Caco-2 (cell line): ENCODE results near the gene SF3B5. TPM values are rescaled to one million over a fixed set of nuclear protein-coding genes. Genes with fewer than 3 reads are reported as not detected.

Experiments used
- Bru-seq: library from RNA; stranded (reverse); fragments of 400-500 nt; gene quantifications from one replicate; lab custom pipeline; 2021; lab: Mats Ljungman, UMichigan
- BruChase-seq, 2 experiments: library from RNA; stranded (reverse); fragments of 400-500 nt; gene quantifications; one replicate each; lab custom pipeline; 2021; lab: Mats Ljungman, UMichigan
- BruUV-seq: library from RNA; stranded (reverse); fragments of 400-500 nt; replicated peaks from 2 replicates; lab custom pipeline; 2021; lab: Mats Ljungman, UMichigan
- CTCF ChIA-PET: fragments of 300-600 bp; sonication (Branson Sonifier 250); formaldehyde crosslinking; loops from one replicate; lab custom pipeline; 2022; ENCODE audit warnings: antibody characterized with exemption; lab: Charles Lee
- POLR2A ChIA-PET: fragments of 300-600 bp; sonication (Branson Sonifier 250); formaldehyde crosslinking; loops from one replicate; lab custom pipeline; 2022; ENCODE audit warnings: antibody characterized with exemption; lab: Charles Lee
- DNase-seq, 2 experiments: peaks; one replicate each; pipeline versions ENCODE4 v3.0.0 to v3.0.0-alpha.2; 2020 to 2022
- H3K27me3 ChIP-seq: replicated peaks from 2 replicates; pipeline ENCODE4 v1.6.0; 2011; ENCODE audit warnings: low read length; ENCODE audit not compliant: control insufficient read depth, insufficient read depth
- H3K36me3 ChIP-seq: 2 replicates; pipeline ENCODE4 v1.5.1; 2011; ENCODE audit warnings: low read length; ENCODE audit not compliant: control insufficient read depth, insufficient read depth
- H3K4me1 ChIP-seq: fragments of 250-450 bp; sonication (Bioruptor Pico); 2 replicates; pipeline ENCODE4 v1.5.1; 2020; ENCODE audit warnings: mild to moderate bottlenecking
- H3K4me3 ChIP-seq: 2 replicates; pipeline ENCODE4 v1.5.1; 2011; ENCODE audit warnings: low read depth, mild to moderate bottlenecking, control low read depth, low read length
- H3K9me3 ChIP-seq: fragments of 250-450 bp; sonication (Bioruptor Pico); 2 replicates; pipeline ENCODE4 v1.5.1; 2020; ENCODE audit warnings: mild to moderate bottlenecking, moderate library complexity
- H3K27ac Mint-ChIP-seq: one replicate; pipeline ENCODE4 v1.8.0; 2022; ENCODE audit warnings: mixed read lengths; ENCODE audit not compliant: unreplicated experiment
- H3K27me3 Mint-ChIP-seq: one replicate; pipeline ENCODE4 v1.8.0; 2022; ENCODE audit warnings: mixed read lengths; ENCODE audit not compliant: insufficient read depth, unreplicated experiment
- H3K36me3 Mint-ChIP-seq: one replicate; pipeline ENCODE4 v1.8.0; 2022; ENCODE audit warnings: mild to moderate bottlenecking, mixed read lengths; ENCODE audit not compliant: insufficient read depth, unreplicated experiment
- H3K4me1 Mint-ChIP-seq: one replicate; pipeline ENCODE4 v1.8.0; 2022; ENCODE audit warnings: low read depth, mixed read lengths; ENCODE audit not compliant: unreplicated experiment
- H3K4me3 Mint-ChIP-seq: one replicate; pipeline ENCODE4 v1.8.0; 2022; ENCODE audit warnings: mild to moderate bottlenecking, moderate library complexity, mixed read lengths; ENCODE audit not compliant: unreplicated experiment
- H3K9me3 Mint-ChIP-seq: one replicate; pipeline ENCODE4 v1.8.0; 2022; ENCODE audit warnings: mixed read lengths; ENCODE audit not compliant: unreplicated experiment
- CTCF ChIP-seq, 2 experiments: fragments of 200-600 bp in 1 of 2; IDR thresholded peaks; 1 replicate in 1 of 2; 2 replicates in 1 of 2; pipeline versions ENCODE4 v1.5.1 to v1.8.0; 2011 to 2022; ENCODE audit warnings: antibody characterized with exemption in 1 of 2, control low read depth in 1 of 2, inconsistent platforms in 1 of 2, low read depth in 1 of 2, low read length in 1 of 2, mild to moderate bottlenecking in 1 of 2, moderate library complexity in 1 of 2; ENCODE audit not compliant: insufficient read depth in 1 of 2, severe bottlenecking in 1 of 2, unreplicated experiment in 1 of 2
- intact Hi-C: fragments of 100-400 bp; cut with micrococcal nuclease; formaldehyde crosslinking; loops from one replicate; pipeline ENCODE4 v1.10.0; 2022; ENCODE audit not compliant: unreplicated experiment
- long read RNA-seq: library from polyadenylated mRNA; stranded (forward); transcript quantifications from one replicate; pipeline ENCODE4 v2.0.0, GENCODE V29; 2022
- total RNA-seq: library from RNA; stranded (reverse); gene quantifications from 2 replicates; pipeline ENCODE4 v1.2.3, GENCODE V29; 2022

SF3B5 gene
- total RNA-seq, result 84.6 and 95.4 TPM in 2 replicates
- percentile 84 among the genes with signal in this experiment for Bru-seq, nascent RNA
- percentile 96 among the genes with signal in this experiment for BruChase-seq, experiment 1, labeled RNA remaining after a 2-hour chase
- BruChase-seq, experiment 2, labeled RNA remaining after a 6-hour chase, result percentile 99 among the genes with signal in this experiment
- long read RNA-seq, transcript SF3B5-201 (1 exons, 693 nt), result major isoform, 63 of 63 reads
- long read RNA-seq, partial matches to known transcripts, result 0 of 63 reads
- long read RNA-seq, other reads (novel, unspliced or antisense), result 0 of 63 reads

DNA sequence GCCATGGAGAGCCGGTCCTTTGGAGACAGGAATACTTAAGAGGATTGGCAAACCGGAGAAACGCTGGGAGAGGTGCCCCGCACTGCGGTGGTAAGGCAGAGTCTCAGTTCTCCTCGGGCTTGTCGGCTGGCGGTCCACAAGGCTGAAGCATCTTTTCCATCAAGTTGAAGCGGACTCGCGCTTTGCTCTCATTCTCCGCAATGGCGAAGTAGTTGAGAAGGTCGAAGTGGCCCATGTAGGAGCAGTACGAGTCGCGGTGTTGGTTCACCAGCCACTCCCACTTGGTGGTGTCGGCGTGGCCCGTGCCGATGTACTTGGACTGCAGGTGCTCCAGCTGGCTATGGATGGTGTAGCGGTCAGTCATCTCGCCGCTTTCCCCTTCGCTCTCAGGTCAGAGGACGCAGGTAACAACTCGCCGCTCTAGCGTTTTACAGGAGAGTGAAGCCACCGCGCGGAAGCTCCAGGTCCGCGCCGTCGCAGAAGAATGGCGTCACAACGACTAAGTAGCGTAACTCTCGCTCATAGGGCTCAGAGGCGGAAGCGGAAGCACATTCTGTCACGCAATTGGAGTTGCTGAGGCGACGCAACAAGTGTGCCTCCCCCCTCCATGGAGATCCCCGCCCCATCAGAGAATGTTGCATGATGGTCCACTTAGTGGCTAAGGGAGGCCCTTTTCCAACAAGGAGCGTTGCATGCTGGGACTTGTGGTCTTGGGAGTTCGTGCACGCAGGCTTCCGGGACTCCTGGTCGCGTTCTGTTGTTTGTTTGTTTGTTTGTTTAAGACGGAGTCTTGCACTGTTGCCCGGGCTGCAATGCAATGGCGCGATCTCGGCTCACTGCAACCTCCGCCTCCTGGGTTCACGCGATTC lies at the start of gene SF3B5:
SF3B5 (minus strand) TSS at position 440 of the 869 bp plus-strand sequence; CDS start at position 364, 76 bp downstream.
- H3K27ac Mint-ChIP-seq, result peak within 1 kb of the TSS; percentile 94
- Histone ChIP-seq H3K4me3 (peak within 1 kb of the TSS; percentile 74), H3K36me3 (no peaks in the 10 kb centered on the region), H3K27me3 (no peaks in the 10 kb centered on the region), H3K9me3 (no peaks in the 10 kb centered on the region), H3K4me1 (peaks cover 4% of the 10 kb centered on the region; the same call in 1 of the 2 replicates)
- ChIA-PET POLR2A (interaction anchor here (0.7 to 1.0 kb wide), 2 partner anchors 31 to 252 kb away, joined by 3 read pairs; partner anchors contain the start of gene LTV1), CTCF (no interaction called here)
- peak within 1 kb of the TSS; percentile 87 for H3K4me3 Mint-ChIP-seq
- intact Hi-C loops, result loop anchor here (1.0 to 10.0 kb wide), 5 partner anchors 31 to 566 kb away; partner anchors contain the start of gene UTRN
- H3K27me3 Mint-ChIP-seq, result no peaks in the 10 kb centered on the region
- peak; percentile 97 to 99 for DNase-seq
- TF ChIP-seq CTCF (IDR thresholded peaks at IDR 0.05; ENCODE audit: insufficient read depth in 1 of 2, low read depth in 1 of 2, low read length in 1 of 2, severe bottlenecking in 1 of 2, unreplicated experiment in 1 of 2), result no peak
- H3K9me3 Mint-ChIP-seq, result no peaks in the 10 kb centered on the region
- H3K36me3 Mint-ChIP-seq, result peaks cover 17% of the 10 kb centered on the region
- peaks cover 9% of the 10 kb centered on the region for H3K4me1 Mint-ChIP-seq
- BruUV-seq, result TSS peak; percentile 96

DNA sequence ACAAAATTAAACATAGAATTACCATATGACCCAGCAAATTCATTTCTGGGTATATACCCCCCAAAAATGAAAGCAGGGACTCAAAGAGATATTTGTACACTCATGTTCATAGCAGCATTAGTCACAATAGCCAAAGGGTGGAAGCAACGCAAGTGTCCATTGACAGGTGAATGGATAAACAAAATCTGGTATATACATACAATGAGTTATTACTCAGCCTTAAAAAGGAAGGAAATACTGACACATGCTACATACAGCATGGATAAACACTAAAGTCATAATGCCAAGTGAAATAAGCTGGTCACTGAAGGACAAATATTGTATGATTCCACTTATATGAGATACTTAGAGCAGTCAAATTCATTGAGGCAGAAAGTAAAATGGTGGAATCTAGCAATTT lies 49.6 kb upstream of the SF3B5 start:
- POLR2A ChIA-PET, result no interaction called here
- Mint-ChIP-seq H3K27me3 (peaks cover 2% of the 10 kb centered on the region), H3K36me3 (no peaks in the 10 kb centered on the region), H3K9me3 (no peaks in the 10 kb centered on the region), H3K27ac (no peak overlapping the region), H3K4me3 (no peak overlapping the region), H3K4me1 (peaks cover 7% of the 10 kb centered on the region)
- no peak for DNase-seq
- Histone ChIP-seq H3K27me3 (no peaks in the 10 kb centered on the region), H3K9me3 (no peaks in the 10 kb centered on the region), H3K4me1 (peaks cover 8% of the 10 kb centered on the region), H3K36me3 (no peaks in the 10 kb centered on the region), H3K4me3 (no peak overlapping the region)
- CTCF ChIA-PET, result no interaction called here
- intact Hi-C loops, result loop anchor here (5.0 kb wide), 1 partner anchor 142 kb away; the partner anchor contains the start of gene UTRN
- no peak for TF ChIP-seq CTCF (IDR thresholded peaks at IDR 0.05; ENCODE audit: insufficient read depth in 1 of 2, low read depth in 1 of 2, low read length in 1 of 2, severe bottlenecking in 1 of 2, unreplicated experiment in 1 of 2)
- no TSS peak for BruUV-seq

GRCh38 chr6:144143878-144144277 lies 48.5 kb upstream of the SF3B5 start:
- CTCF ChIA-PET, result no interaction called here
- H3K4me3 Mint-ChIP-seq, result no peak overlapping the region

More at GRCh38 chr6:144143878-144144277, 48.5 kb upstream of the SF3B5 start:
- Histone ChIP-seq H3K4me3 (no peak overlapping the region), H3K36me3 (no peaks in the 10 kb centered on the region), H3K9me3 (no peaks in the 10 kb centered on the region), H3K27me3 (no peaks in the 10 kb centered on the region), H3K4me1 (peaks cover 8% of the 10 kb centered on the region)
- H3K27ac Mint-ChIP-seq, result no peak overlapping the region
- POLR2A ChIA-PET, result interaction anchor here (0.6 kb wide), 1 partner anchor 80 kb away, joined by 3 read pairs; no protein-coding TSS in a partner anchor
- H3K9me3 Mint-ChIP-seq, result no peaks in the 10 kb centered on the region
- H3K4me1 Mint-ChIP-seq, result peaks cover 7% of the 10 kb centered on the region
- no peak for DNase-seq
- BruUV-seq, result no TSS peak
- no peaks in the 10 kb centered on the region for H3K27me3 Mint-ChIP-seq
- no peak for TF ChIP-seq CTCF (IDR thresholded peaks at IDR 0.05; ENCODE audit: insufficient read depth in 1 of 2, low read depth in 1 of 2, low read length in 1 of 2, severe bottlenecking in 1 of 2, unreplicated experiment in 1 of 2)
- intact Hi-C loops, result no loop called here
- H3K36me3 Mint-ChIP-seq, result no peaks in the 10 kb centered on the region
